Amniotic stem cell (primary cell): Measurements from ENCODE around the gene APOL2.
"Not testable (repeated sequence)": the region's sequence is repeated elsewhere in the genome, so short reads cannot be mapped to it uniquely, and the experiment has no call there.

Experiments used
- DNase-seq: peaks from one replicate; lab custom pipeline; 2025; lab: John Stamatoyannopoulos, UW

APOL2 gene

GRCh38 chr22:36263216-36263673, 23.9 kb upstream of the APOL2 start:
- DNase-seq = not testable (repeated sequence)

- DNase-seq = not testable (repeated sequence)
These were observed 23.0 kb upstream of the APOL2 start for GRCh38 chr22:36262307-36262706.

GRCh38 chr22:36261675-36262074, 22.3 kb upstream of the APOL2 start:
- DNase-seq = not testable (repeated sequence)

DNA sequence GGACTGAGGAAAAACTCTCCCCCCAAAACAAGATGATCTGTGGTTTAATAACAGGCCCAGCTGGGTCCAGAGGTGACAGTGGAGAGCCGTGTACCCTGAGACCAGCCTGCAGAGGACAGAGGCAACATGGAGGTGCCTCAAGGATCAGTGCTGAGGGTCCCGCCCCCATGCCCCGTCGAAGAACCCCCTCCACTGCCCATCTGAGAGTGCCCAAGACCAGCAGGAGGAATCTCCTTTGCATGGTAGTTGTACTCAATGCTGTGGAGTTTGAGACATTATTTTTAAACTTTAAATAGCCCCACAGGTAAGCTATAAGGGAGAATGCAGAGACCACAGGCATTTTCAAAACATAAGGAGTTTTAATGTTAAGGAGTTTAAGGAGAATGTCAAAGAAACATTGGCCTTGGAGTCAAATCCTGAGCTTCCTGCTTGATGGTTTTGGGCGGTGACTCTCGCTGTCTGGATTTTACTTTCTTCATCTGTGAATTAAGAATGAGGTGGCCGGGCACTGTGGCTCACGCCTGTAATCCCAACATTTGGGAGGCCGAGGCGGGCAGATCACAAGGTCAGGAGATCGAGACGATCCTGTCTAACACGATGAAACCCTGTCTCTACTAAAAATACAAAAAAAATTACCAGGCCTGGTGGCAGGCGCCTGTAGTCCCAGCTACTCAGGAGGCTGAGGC, 20.4 kb upstream of the APOL2 start:
- no peak for DNase-seq

- DNase-seq = no peak
These were observed 19.6 kb upstream of the APOL2 start for GRCh38 chr22:36258701-36259614.

DNA sequence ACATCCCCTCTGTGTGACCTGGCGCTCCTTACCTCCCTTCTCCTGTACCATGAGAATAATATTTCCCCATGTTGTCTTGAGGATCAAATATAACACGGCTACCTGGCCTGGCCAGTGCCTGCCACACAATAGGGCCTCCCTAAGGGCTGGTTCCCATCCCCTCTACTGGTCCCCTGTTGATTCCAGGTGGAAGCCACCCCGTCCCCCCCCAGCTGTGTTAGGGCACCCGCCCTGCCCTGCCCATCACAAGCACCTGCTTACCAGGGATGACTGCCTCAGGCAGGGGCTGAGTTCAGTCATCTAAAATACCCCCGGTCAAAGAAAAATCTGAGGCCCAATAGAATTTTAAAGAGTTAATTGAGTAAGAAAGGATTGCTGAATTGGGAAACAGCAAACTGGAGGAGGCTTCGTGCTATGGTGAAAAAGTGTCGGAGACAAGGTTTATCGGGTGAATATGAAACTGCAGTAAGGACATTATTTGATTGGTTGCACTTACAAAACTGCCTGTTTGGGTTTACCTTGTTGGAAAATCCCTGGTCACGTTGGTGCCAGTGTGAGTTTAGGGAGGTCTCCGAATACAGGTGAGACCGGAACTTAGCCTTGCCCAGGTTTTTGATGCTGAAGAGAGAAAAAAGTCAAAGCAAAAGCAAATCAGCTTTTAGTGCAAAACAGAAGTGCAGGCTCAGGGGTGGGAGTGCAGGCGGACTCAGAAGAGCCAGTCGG, 18.8 kb upstream of the APOL2 start:
- no peak for DNase-seq

GRCh38 chr22:36257308-36257707, 18.0 kb upstream of the APOL2 start:
- DNase-seq = no peak

GRCh38 chr22:36256478-36256877, 17.2 kb upstream of the APOL2 start:
- no peak for DNase-seq

DNA sequence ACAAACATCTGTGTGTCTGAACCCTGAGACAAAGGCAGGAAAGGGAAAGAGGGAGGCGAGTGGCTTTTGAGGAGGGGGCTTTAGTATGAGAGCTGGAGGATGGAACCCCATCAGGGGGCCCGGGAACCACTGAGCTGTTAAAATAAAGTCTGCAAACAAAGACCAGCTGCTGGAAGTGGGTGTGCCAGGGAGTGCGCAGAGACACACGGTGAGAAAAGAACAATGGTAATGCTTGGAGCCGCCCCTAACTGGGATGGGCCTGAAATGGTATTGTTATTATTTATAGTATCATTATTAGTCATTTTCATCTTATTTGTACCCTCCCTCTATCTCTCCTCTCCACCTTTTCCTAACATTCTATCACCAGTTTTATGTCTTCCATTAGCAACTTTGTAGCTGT, 16.2 kb upstream of the APOL2 start:
- DNase-seq = not testable (repeated sequence)

GRCh38 chr22:36253523-36254490, 14.5 kb upstream of the APOL2 start:
- no peak for DNase-seq

DNA sequence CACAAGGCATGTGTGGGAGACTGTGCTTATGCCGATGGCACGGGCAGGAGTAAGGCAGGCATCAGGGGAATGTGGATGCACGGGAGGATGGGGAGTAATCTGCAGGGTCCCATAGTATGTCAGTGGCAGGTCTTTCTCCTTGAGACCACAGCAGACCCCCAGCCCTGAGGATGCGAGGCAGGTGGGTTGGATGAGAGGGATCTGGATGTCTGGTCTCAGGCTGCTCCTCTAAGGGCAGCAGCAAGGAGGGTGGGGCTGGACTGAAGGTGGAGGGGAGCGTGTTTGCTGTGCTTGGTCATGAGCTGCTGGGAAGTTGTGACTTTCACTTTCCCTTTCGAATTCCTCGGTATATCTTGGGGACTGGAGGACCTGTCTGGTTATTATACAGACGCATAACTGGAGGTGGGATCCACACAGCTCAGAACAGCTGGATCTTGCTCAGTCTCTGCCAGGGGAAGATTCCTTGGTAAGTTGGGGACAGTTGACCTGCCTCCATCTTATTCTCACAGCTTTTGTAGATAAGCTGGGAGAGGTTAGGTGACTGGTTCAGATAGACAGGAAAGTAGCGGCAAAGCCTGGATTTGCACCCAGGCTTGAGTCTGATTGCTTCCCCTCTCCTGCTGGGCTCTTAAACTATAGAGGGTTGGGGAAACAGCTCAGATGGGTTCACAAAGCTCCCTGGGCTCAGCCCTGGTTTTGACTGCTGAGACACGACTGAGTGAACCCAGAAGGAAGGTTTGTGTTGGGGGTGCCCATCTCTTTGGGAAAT, 13.6 kb upstream of the APOL2 start, which contains the start of gene APOL1:
APOL1 (plus strand) TSS at position 380 of the 769 bp plus-strand sequence. CDS start 1,823 bp downstream, outside the sequence.
- no peak for DNase-seq

DNA sequence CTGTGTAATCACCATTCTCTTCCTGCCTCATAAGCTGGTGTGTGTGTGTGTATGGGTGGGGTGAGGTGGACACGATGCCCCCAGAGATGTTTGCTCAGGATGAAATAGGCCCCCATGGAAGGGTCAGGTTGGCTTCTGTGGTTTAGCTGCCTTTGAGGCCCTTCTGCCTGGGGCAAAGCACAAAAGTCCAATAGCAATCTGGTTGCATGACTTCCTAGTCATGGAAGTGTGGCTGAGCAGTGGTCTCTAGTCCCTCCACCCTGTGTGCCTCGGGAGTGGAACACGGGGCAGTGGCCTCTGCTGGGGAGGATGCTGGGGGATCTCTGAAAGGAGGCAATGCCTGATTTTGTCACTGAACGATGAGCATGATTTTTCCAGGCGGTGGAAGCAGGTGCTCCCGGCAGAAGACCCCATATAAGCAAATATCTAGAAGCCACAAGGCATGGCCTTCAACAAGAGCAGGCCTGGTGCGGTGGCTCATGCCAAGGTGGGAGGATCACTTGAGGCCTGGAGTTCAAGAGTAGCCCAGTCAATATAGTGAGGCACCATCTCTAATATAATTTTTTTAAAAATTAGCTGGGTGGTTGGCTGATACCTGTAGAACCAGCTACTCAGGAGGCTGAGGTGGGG, 12.8 kb upstream of the APOL2 start:
- not testable (repeated sequence) for DNase-seq

DNA sequence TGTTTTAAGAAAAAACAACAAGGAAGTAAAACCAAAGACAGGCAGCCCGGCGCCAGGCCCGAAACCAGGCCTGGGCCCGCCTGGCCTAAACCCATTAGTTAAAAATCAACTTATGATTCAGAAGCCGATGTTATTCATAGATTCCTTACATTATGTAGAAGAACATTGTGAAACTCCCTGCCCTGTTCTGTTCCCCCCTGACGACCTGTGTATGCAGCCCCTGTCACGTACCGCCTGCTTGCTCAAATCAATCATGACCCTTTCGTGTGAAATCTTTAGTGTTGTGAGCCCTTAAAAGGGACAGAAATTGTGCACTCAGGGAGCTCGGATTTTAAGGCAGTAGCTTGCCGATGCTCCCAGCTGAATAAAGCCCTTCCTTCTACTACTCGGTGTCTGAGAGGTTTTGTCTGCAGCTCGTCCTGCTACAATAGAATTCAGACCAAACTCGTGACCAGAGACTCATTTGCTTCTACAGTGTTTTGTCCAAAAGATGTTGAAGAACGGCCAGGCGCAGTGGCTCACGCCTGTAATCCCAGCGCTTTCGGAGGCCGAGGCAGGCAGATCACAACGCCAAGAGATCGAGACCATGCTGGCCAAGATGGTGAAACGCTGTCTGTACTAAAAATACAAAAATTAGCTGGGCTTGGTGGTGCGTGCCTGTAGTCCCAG, 11.1 kb upstream of the APOL2 start:
- not testable (repeated sequence) for DNase-seq

DNA sequence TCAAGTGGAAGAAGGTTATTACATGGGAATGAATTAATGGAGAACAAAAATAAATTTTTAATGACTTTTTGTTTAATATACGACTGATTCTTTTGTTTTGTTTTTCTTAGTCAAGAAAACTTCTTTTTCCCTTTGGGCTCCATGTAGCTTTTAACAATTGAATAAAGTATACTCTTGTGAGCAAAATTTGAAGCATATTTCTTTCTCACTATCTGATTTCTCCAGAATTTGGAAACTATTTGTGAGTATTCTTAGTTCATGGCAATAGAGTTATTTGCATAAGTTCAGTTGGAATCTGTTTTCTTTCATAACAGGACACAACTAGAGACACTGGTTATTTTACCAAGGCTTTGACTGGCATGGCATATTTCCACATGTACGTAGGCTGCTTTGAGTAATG, 9.8 kb upstream of the APOL2 start:
- DNase-seq = no peak

GRCh38 chr22:36247955-36248354, 8.6 kb upstream of the APOL2 start:
- no peak for DNase-seq

DNA sequence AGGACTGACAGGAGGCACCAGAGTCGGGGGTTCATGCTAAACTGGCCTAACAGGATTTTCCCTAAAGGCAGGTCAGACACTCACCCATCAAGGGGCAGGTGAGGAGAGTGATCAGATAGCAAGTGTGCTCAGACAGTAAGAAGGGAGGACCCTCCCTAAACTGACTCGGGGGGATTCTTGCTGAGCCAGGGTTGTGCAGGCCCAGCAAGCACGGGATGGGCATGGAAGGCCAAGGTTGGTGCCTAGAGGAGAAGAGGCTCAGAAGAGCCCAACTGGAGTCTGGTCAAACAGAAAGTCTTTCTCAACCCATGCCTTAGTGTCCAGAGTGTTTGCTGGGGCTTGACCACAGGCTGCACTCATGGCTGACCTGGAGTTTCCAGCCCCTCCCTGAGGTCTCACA, 7.4 kb upstream of the APOL2 start:
- no peak for DNase-seq

- no peak for DNase-seq
These were observed 6.6 kb upstream of the APOL2 start for GRCh38 chr22:36245805-36246356.

DNA sequence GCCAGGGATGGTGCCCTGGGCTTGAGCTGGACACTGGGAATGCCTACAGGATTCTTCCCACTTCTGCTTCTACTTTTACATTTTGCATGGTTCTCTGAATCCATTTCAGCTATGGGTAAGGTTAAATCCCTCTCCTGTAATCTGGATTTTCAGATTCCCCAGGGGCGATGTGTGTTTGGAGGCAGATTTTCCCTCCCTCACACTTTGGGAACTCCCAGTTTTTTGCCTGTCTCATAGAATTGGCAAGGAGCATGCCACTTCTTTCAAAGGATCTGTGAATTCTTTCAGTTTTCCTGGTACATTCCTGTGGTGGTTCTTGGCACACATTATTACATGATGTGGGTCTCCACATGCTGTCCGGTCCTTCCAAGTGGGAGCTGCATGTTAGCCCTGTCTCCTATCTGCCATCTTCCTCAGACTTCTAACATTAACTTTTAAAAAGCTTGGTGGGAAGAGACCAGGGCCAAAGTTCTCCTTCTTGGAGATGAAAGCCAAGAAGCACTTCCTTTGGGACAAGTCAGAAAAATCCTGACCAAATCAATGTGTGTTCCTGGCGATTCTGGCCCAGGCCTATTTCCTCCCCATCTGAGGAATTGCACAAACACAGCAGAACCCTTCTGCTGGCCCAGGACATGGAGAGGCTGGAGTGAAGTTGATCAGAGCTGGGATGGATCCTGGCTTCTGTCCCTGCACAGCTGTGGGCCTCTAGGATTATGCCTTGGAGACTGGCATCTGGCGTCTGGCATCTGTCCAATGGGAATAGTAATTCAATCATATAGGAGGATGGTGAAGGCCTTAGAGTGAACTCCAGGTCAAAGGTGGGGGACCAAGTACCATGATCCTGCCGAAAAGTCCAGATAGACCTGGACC, 5.4 kb upstream of the APOL2 start:
- no peak for DNase-seq
